CD4-positive, alpha-beta T cell (primary cell): ENCODE measurements around the gene ARFIP2. TPM values are rescaled to one million over a fixed set of nuclear protein-coding genes. Genes with fewer than 3 reads are reported as not detected.
A peak's percentile ranks its signal among the peaks of the same experiment; 100 is the strongest.
"Not testable (repeated sequence)": the region's sequence is repeated elsewhere in the genome, so short reads cannot be mapped to it uniquely, and the experiment has no call there.

Experiments used
- ATAC-seq: fragments of 200-7000 bp; cut with Tn5 transposase; one replicate; pipeline ENCODE4 v1.10.0; 2022; ENCODE audit warnings: mild to moderate bottlenecking; ENCODE audit not compliant: poor library complexity
- CTCF ChIA-PET: fragments of 350-600 bp; sonication (Branson Sonifier 250); formaldehyde crosslinking; loops from one replicate; lab custom pipeline; 2021; ENCODE audit warnings: antibody characterized with exemption, inconsistent platforms; lab: Charles Lee
- POLR2A ChIA-PET: fragments of 350-600 bp; sonication (Branson Sonifier 250); formaldehyde crosslinking; loops from one replicate; lab custom pipeline; 2021; ENCODE audit warnings: antibody characterized with exemption, inconsistent platforms; lab: Charles Lee
- DNase-seq, 14 experiments: peaks; one replicate each; pipeline ENCODE4 v3.0.0-alpha.2; 2013 to 2020; ENCODE audit warnings: mixed read lengths in 2 of 14
- H3K27ac ChIP-seq, 2 donors: one replicate each; pipeline versions ENCODE4 v1.5.1 to v1.7.0; 2013; ENCODE audit warnings: low read length in 2 of 2, low read depth in 1 of 2, mild to moderate bottlenecking in 1 of 2
- H3K27me3 ChIP-seq, 2 experiments: 1 replicate in 1 of 2; 2 replicates in 1 of 2; pipeline versions ENCODE4 v1.6.1 to v1.7.0; 2013; ENCODE audit warnings: low read length in 2 of 2, control low read depth in 1 of 2, mild to moderate bottlenecking in 1 of 2, moderate library complexity in 1 of 2; ENCODE audit not compliant: insufficient read depth in 2 of 2, control insufficient read depth in 1 of 2
- H3K36me3 ChIP-seq: one replicate; pipeline ENCODE4 v1.6.1; 2013; ENCODE audit warnings: low read length, control low read depth; ENCODE audit not compliant: insufficient read depth
- H3K4me1 ChIP-seq: one replicate; pipeline ENCODE4 v1.6.1; 2013; ENCODE audit warnings: low read length, control low read depth; ENCODE audit not compliant: insufficient read depth
- H3K4me3 ChIP-seq: one replicate; pipeline ENCODE4 v1.5.1; 2013; ENCODE audit warnings: mild to moderate bottlenecking, low read length, moderate library complexity
- H3K9me3 ChIP-seq, 2 experiments: 1 replicate in 1 of 2; 2 replicates in 1 of 2; pipeline versions ENCODE4 v1.6.1 to v1.7.0; 2013; ENCODE audit warnings: low read length in 2 of 2, mild to moderate bottlenecking in 2 of 2, control low read depth in 1 of 2, moderate library complexity in 1 of 2; ENCODE audit not compliant: control insufficient read depth in 1 of 2, insufficient read depth in 1 of 2
- H3K27ac Mint-ChIP-seq: one replicate; pipeline ENCODE4 v1.8.0; 2020; ENCODE audit warnings: mixed read lengths
- H3K27me3 Mint-ChIP-seq: one replicate; pipeline ENCODE4 v1.8.0; 2021; ENCODE audit warnings: mixed read lengths
- H3K36me3 Mint-ChIP-seq: one replicate; pipeline ENCODE4 v1.8.0; 2021; ENCODE audit warnings: low read depth, mixed read lengths
- H3K4me1 Mint-ChIP-seq: one replicate; pipeline ENCODE4 v1.8.0; 2021; ENCODE audit warnings: low read depth, mixed read lengths
- H3K4me3 Mint-ChIP-seq: one replicate; pipeline ENCODE4 v1.8.0; 2020; ENCODE audit warnings: mild to moderate bottlenecking, mixed read lengths
- H3K9me3 Mint-ChIP-seq: one replicate; pipeline ENCODE4 v1.8.0; 2020; ENCODE audit warnings: mixed read lengths
- intact Hi-C, 2 experiments: fragments of 100-400 bp; cut with DNase I in 1 of 2; cut with micrococcal nuclease in 1 of 2; formaldehyde crosslinking; loops; one replicate each; pipeline versions ENCODE4 v1.15.1 to v1.9.0; 2023 to 2025; cut with DNase I, micrococcal nuclease
- total RNA-seq, 174 experiments: library from RNA in 2 of 174; stranded (reverse) in 2 of 174; gene quantifications; one replicate each; pipeline ENCODE4 v1.2.3 and lab custom pipeline; 2021 to 2026
- TF ChIP-seq, protein P1 (sequence below): fragments of 200-600 bp; IDR thresholded peaks from one replicate; pipeline ENCODE4 v1.8.0; 2022; ENCODE audit warnings: antibody characterized with exemption, mild to moderate bottlenecking

ARFIP2 gene
- total RNA-seq, 2 experiments from 2014 or later, result 78.1 to 80.5 TPM

DNA sequence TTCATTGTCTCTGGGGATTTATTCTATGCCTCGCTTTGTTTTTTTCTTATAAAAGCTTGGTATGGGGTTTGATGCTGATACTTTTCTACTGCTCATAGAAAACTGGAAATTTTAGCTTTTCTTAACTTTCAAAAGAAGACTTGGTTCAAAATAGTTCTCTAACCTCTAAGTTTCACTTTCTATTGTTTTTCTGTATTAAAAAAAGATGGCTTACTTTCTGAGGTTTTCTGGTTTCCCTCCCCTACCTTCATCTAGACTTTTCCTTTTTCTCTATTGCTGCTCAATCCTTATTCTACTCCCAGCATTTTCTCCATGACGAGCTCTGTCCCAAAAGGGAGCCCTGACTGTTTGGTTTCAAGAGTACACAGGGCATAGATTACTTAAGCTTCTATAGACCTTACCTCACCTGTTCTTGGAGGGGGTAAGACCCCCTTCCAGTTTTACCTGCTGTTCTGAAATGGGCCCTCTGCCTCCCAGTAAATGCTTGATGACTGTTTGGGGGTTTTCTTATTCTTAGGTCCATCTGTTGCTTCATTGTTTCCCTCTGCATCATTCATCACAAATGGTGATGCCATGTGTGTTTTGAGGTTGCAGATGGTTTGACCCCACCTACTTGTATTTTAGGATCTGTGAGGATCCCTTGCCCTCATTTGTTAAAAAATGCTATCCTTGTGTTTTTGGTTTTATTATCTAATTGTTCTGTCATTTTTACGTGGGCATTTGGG, 45.4 kb upstream of the ARFIP2 start:
- H3K36me3 ChIP-seq, result peaks cover 9% of the 10 kb centered on the region
- no peaks in the 10 kb centered on the region for H3K27me3 Mint-ChIP-seq
- no peaks in the 10 kb centered on the region for H3K9me3 ChIP-seq
- H3K9me3 Mint-ChIP-seq, result no peaks in the 10 kb centered on the region
- no peak for ATAC-seq
- H3K27me3 ChIP-seq, result no peaks in the 10 kb centered on the region
- H3K4me1 Mint-ChIP-seq, result peaks cover 18% of the 10 kb centered on the region
- ChIA-PET POLR2A (interaction anchor here (0.8 to 1.4 kb wide), 4 partner anchors 39 to 223 kb away, joined by 3 to 7 read pairs (median 4); partner anchors contain the start of genes ARFIP2, MRPL17 and TIMM10B), CTCF (interaction anchor here (1.4 kb wide), 2 partner anchors 157 to 180 kb away, joined by 5 read pairs; partner anchors contain the start of gene MRPL17)
- peaks cover 4% of the 10 kb centered on the region for H3K4me1 ChIP-seq
- H3K36me3 Mint-ChIP-seq, result peaks cover 42% of the 10 kb centered on the region
- intact Hi-C loops, result no loop called here
- peak overlapping the region; percentile 22 to 30 for H3K27ac ChIP-seq
- peak overlapping the region; percentile 63 for H3K27ac Mint-ChIP-seq
- peak in 2 of 14 experiments; percentile 9 to 33 for DNase-seq
- TF ChIP-seq, protein P1, sequence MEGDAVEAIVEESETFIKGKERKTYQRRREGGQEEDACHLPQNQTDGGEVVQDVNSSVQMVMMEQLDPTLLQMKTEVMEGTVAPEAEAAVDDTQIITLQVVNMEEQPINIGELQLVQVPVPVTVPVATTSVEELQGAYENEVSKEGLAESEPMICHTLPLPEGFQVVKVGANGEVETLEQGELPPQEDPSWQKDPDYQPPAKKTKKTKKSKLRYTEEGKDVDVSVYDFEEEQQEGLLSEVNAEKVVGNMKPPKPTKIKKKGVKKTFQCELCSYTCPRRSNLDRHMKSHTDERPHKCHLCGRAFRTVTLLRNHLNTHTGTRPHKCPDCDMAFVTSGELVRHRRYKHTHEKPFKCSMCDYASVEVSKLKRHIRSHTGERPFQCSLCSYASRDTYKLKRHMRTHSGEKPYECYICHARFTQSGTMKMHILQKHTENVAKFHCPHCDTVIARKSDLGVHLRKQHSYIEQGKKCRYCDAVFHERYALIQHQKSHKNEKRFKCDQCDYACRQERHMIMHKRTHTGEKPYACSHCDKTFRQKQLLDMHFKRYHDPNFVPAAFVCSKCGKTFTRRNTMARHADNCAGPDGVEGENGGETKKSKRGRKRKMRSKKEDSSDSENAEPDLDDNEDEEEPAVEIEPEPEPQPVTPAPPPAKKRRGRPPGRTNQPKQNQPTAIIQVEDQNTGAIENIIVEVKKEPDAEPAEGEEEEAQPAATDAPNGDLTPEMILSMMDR, result no peak
- H3K4me3 ChIP-seq, result peak overlapping the region; percentile 21
- H3K4me3 Mint-ChIP-seq, result peak overlapping the region; percentile 54

DNA sequence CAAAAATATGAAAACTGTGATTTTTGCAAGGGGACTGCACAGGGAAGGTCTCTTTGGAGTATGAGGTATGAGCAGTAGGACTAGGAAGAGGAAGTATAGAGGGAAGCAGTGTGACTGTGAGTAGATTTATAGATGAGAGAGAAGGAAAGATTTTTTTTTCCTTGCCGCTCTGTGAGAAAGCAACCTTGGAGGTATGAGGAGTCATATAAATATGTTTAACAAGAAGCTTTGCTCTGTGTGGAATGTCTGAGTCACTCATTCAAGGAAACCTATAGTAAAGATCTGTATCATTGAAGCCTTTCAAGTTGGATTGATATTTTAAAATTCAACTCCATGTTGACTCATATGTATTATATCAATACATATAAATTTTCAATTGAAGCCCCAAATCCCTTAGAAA, 42.1 kb upstream of the ARFIP2 start:
- intact Hi-C loops, result no loop called here
- H3K9me3 Mint-ChIP-seq, result no peaks in the 10 kb centered on the region
- H3K27ac Mint-ChIP-seq, result no peak overlapping the region
- no peak overlapping the region for H3K4me3 Mint-ChIP-seq
- DNase-seq, result no peak
- ChIA-PET POLR2A (no interaction called here), CTCF (no interaction called here)
- peaks cover 18% of the 10 kb centered on the region for H3K4me1 Mint-ChIP-seq
- peaks cover 4% of the 10 kb centered on the region for H3K4me1 ChIP-seq
- no peaks in the 10 kb centered on the region for H3K27me3 ChIP-seq
- no peaks in the 10 kb centered on the region for H3K9me3 ChIP-seq
- H3K27me3 Mint-ChIP-seq, result no peaks in the 10 kb centered on the region
- H3K36me3 Mint-ChIP-seq, result peaks cover 66% of the 10 kb centered on the region
- TF ChIP-seq, protein P1, result no peak
- no peak overlapping the region for H3K27ac ChIP-seq
- no peak overlapping the region for H3K4me3 ChIP-seq
- no peak for ATAC-seq
- peaks cover 13% of the 10 kb centered on the region for H3K36me3 ChIP-seq

DNA sequence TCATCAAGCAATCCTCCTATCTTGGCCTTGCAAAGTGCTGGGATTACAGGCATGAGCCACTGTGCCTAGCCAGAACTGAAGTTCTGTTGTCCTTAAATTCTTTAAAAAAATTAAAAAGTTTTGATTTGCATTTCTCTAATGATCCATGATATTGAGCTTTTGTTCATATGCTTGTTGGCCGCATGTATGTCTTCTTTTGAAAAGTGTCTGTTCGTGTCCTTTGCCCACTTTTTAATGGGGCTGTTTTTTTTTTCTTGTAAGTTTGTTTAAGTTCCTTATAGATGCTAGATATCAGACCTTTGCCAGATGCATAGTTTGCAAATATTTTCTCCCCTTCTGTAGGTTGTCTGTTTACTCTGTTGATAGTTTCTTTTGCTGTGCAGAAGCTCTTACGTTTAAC, 40.8 kb upstream of the ARFIP2 start:
- DNase-seq, intact Hi-C loops, H3K27me3 ChIP-seq: not testable (repeated sequence)

More for the DNA sequence above, 40.8 kb upstream of the ARFIP2 start:
- Mint-ChIP-seq H3K36me3 (peaks cover 71% of the 10 kb centered on the region), H3K4me1 (peaks cover 11% of the 10 kb centered on the region)
- H3K4me1 ChIP-seq, H3K4me3 Mint-ChIP-seq, H3K27ac ChIP-seq, H3K9me3 ChIP-seq, H3K4me3 ChIP-seq, CTCF ChIA-PET, ATAC-seq, H3K27ac Mint-ChIP-seq, H3K9me3 Mint-ChIP-seq, H3K27me3 Mint-ChIP-seq: not testable (repeated sequence)
- POLR2A ChIA-PET, result interaction anchor here (0.6 kb wide), 1 partner anchor 173 kb away, joined by 3 read pairs; no protein-coding TSS in a partner anchor
- peaks cover 19% of the 10 kb centered on the region for H3K36me3 ChIP-seq
